H1 (cell line): Measurements from ENCODE around the gene MYMX. TPM values are rescaled to one million over a fixed set of nuclear protein-coding genes. Genes with fewer than 3 reads are reported as not detected.

Source experiments
- polyA plus RNA-seq, 7 experiments: library from polyadenylated mRNA; depleted of rRNA in 3 of 7; stranded (reverse) in 5 of 7; unstranded in 2 of 7; fragments of >200 nt in 5 of 7; fragments of 200-250 nt in 2 of 7; gene quantifications; 1 replicate in 5 of 7; 2 replicates in 1 of 7; 4 replicates in 1 of 7; pipeline versions ENCODE4 v1.2.1 to v1.2.3, GENCODE V29; 2011 to 2013; ENCODE audit warnings: missing spikeins in 2 of 7, mixed read lengths in 2 of 7
- total RNA-seq: library from RNA; stranded (reverse); fragmentation: NEBNext Ultra II Directional; extraction: Animal tissue kit (Norgen Biotek cat#: 25700); gene quantifications from 2 replicates; pipeline ENCODE4 v1.2.1, GENCODE V29; 2021
- TF ChIP-seq, protein P1 (sequence below): fragments of 300-600 bp; sonication (generic); IDR thresholded peaks from 2 replicates; pipeline ENCODE4 v1.7.1; 2012; ENCODE audit warnings: low read length, moderate library complexity, mild to moderate bottlenecking, inconsistent platforms; ENCODE audit not compliant: insufficient replicate concordance

The MYMX gene
- total and polyA plus RNA-seq, 2 of the 8 experiments (the other 6 are each of a cell fraction or from before 2014, with no cell fraction given) = 4.7 to 6.9 TPM

DNA sequence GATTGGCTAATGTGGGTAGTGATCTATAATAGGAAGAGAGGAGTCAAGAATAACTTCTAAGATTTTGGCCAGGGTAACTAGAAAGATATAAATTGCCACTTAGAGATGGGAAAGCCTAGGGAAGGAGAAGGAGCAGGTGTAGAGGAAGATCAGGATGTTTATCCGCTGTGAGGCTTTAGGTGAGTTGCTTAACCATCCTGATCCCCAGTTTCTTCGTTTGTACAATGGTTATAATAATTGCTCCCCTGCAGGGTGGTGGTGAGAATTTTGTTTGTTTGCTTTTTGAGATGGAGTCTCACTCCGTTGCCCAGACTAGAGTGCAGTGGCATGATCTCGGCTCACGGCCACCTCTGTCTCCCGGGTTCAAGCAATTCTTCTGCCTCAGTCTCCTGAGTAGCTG lies 2.4 kb upstream of the MYMX start (continued):
- TF ChIP-seq, protein P1, sequence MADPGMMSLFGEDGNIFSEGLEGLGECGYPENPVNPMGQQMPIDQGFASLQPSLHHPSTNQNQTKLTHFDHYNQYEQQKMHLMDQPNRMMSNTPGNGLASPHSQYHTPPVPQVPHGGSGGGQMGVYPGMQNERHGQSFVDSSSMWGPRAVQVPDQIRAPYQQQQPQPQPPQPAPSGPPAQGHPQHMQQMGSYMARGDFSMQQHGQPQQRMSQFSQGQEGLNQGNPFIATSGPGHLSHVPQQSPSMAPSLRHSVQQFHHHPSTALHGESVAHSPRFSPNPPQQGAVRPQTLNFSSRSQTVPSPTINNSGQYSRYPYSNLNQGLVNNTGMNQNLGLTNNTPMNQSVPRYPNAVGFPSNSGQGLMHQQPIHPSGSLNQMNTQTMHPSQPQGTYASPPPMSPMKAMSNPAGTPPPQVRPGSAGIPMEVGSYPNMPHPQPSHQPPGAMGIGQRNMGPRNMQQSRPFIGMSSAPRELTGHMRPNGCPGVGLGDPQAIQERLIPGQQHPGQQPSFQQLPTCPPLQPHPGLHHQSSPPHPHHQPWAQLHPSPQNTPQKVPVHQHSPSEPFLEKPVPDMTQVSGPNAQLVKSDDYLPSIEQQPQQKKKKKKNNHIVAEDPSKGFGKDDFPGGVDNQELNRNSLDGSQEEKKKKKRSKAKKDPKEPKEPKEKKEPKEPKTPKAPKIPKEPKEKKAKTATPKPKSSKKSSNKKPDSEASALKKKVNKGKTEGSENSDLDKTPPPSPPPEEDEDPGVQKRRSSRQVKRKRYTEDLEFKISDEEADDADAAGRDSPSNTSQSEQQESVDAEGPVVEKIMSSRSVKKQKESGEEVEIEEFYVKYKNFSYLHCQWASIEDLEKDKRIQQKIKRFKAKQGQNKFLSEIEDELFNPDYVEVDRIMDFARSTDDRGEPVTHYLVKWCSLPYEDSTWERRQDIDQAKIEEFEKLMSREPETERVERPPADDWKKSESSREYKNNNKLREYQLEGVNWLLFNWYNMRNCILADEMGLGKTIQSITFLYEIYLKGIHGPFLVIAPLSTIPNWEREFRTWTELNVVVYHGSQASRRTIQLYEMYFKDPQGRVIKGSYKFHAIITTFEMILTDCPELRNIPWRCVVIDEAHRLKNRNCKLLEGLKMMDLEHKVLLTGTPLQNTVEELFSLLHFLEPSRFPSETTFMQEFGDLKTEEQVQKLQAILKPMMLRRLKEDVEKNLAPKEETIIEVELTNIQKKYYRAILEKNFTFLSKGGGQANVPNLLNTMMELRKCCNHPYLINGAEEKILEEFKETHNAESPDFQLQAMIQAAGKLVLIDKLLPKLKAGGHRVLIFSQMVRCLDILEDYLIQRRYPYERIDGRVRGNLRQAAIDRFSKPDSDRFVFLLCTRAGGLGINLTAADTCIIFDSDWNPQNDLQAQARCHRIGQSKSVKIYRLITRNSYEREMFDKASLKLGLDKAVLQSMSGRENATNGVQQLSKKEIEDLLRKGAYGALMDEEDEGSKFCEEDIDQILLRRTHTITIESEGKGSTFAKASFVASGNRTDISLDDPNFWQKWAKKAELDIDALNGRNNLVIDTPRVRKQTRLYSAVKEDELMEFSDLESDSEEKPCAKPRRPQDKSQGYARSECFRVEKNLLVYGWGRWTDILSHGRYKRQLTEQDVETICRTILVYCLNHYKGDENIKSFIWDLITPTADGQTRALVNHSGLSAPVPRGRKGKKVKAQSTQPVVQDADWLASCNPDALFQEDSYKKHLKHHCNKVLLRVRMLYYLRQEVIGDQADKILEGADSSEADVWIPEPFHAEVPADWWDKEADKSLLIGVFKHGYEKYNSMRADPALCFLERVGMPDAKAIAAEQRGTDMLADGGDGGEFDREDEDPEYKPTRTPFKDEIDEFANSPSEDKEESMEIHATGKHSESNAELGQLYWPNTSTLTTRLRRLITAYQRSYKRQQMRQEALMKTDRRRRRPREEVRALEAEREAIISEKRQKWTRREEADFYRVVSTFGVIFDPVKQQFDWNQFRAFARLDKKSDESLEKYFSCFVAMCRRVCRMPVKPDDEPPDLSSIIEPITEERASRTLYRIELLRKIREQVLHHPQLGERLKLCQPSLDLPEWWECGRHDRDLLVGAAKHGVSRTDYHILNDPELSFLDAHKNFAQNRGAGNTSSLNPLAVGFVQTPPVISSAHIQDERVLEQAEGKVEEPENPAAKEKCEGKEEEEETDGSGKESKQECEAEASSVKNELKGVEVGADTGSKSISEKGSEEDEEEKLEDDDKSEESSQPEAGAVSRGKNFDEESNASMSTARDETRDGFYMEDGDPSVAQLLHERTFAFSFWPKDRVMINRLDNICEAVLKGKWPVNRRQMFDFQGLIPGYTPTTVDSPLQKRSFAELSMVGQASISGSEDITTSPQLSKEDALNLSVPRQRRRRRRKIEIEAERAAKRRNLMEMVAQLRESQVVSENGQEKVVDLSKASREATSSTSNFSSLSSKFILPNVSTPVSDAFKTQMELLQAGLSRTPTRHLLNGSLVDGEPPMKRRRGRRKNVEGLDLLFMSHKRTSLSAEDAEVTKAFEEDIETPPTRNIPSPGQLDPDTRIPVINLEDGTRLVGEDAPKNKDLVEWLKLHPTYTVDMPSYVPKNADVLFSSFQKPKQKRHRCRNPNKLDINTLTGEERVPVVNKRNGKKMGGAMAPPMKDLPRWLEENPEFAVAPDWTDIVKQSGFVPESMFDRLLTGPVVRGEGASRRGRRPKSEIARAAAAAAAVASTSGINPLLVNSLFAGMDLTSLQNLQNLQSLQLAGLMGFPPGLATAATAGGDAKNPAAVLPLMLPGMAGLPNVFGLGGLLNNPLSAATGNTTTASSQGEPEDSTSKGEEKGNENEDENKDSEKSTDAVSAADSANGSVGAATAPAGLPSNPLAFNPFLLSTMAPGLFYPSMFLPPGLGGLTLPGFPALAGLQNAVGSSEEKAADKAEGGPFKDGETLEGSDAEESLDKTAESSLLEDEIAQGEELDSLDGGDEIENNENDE = no peak
- TF ChIP-seq, all 59 proteins: peak for 0
